GM12875 (cell line): Measurements from ENCODE around the gene PALM2AKAP2.
A peak's percentile ranks its signal among the peaks of the same experiment; 100 is the strongest.
"Not testable (repeated sequence)": the region's sequence is repeated elsewhere in the genome, so short reads cannot be mapped to it uniquely, and the experiment has no call there.

Source experiments
- H3K4me3 ChIP-seq: one replicate; pipeline ENCODE4 v1.5.1; 2011; ENCODE audit warnings: low read depth, low read length, control low read depth
- CTCF ChIP-seq: IDR thresholded peaks from 2 replicates; pipeline ENCODE4 v1.5.1; 2011; ENCODE audit warnings: low read depth, mild to moderate bottlenecking, control low read depth, inconsistent platforms, low read length, moderate library complexity, borderline replicate concordance; ENCODE audit not compliant: insufficient read depth

PALM2AKAP2 gene

GRCh38 chr9:109817846-109818472, 38.0 kb downstream of the PALM2AKAP2 start:
- TF ChIP-seq CTCF: peak; percentile 70
- H3K4me3 ChIP-seq: no peak overlapping the region

GRCh38 chr9:109821711-109822110, 41.7 kb downstream of the PALM2AKAP2 start:
- no peak for TF ChIP-seq CTCF
- H3K4me3 ChIP-seq: no peak overlapping the region

GRCh38 chr9:109825383-109825782, 45.4 kb downstream of the PALM2AKAP2 start:
- not testable (repeated sequence) for H3K4me3 ChIP-seq

- no peak overlapping the region for H3K4me3 ChIP-seq
- no peak for TF ChIP-seq CTCF
Observed at GRCh38 chr9:109826559-109826958, 46.6 kb downstream of the PALM2AKAP2 start.

- TF ChIP-seq CTCF: no peak
- H3K4me3 ChIP-seq: no peak overlapping the region
Observed at GRCh38 chr9:109828254-109828653, 48.3 kb downstream of the PALM2AKAP2 start.
